Coronary artery (tissue), 2 donors: Measurements from ENCODE around the gene CRELD1.

Experiments used
- DNase-seq: peaks from one replicate; pipeline ENCODE4 v3.0.0-alpha.2; 2017; ENCODE audit warnings: low spot score
- H3K27ac ChIP-seq, 2 donors: fragments of 200-600 bp; sonication (generic); one replicate each; pipeline ENCODE4 v1.5.1; 2016 to 2019
- H3K4me3 ChIP-seq: fragments of 200-600 bp; sonication (generic); 2 replicates; pipeline ENCODE4 v1.5.1; 2016; ENCODE audit warnings: mild to moderate bottlenecking, moderate library complexity
- CTCF ChIP-seq: fragments of 200-600 bp; sonication (generic); IDR thresholded peaks from one replicate; pipeline ENCODE4 v1.5.1; 2019; ENCODE audit warnings: antibody characterized with exemption

CRELD1 gene

DNA sequence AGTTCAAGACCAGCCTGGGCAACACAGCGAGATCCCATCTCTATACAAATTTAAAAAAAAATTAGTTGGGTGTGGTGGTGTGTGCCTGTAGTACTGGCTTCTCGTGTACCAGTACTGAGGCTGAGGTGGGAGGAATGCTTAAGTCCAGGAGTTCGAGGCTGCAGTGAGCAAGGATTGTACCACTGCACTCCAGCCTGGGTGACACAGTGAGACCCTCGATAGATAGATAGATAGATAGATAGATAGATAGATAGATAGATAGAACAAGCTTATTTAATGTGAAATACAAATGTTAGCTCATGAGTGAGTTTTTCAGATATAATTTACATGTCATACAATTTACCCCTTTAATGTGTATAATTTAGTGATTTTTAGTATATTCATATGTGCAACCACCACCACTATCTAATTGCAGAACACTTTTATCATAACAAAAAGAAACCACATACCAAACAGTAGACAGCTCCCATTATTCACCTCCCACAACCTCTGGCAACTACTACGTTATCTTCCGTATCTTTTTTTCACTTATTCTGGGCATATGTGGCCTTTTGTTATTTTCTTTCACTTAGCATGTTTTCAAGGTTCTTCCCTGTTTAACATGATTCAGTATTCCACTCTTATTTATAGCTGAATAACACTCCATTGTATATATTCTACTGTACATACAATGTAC is 31.7 kb downstream of the CRELD1 start:
- no peak for DNase-seq
- Histone ChIP-seq H3K4me3 (no peak overlapping the region), H3K27ac (no peak overlapping the region)
- no peak for TF ChIP-seq CTCF

DNA sequence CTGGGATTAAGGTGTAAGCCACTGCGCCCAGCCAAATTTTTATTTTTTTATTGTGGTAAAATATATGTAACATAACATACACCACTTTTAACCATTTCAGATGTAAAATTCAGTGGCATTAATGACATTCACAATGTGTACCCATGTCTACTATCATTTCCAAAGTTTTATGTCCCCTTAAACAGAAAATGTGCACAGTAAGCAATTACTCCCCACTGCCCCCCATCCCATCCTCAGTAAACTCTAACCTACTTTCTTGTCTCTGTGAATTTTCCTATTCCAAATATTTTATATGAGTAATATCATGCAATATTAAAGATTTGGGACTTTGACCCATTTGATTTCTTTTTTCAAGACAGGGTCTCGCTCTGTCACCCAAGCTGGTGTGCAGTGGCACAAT is 33.2 kb downstream of the CRELD1 start:
- H3K4me3 ChIP-seq, result no peak overlapping the region
- no peak for TF ChIP-seq CTCF
- no peak for DNase-seq
- H3K27ac ChIP-seq, result no peak overlapping the region

GRCh38 chr3:9969632-9970019 is 36.0 kb downstream of the CRELD1 start:
- Histone ChIP-seq H3K27ac (no peak overlapping the region), H3K4me3 (no peak overlapping the region)
- DNase-seq, result no peak
- TF ChIP-seq CTCF, result no peak

- TF ChIP-seq CTCF, result no peak
- H3K4me3 ChIP-seq, result no peak overlapping the region
- H3K27ac ChIP-seq, result no peak overlapping the region
- no peak for DNase-seq
Observed at GRCh38 chr3:9970020-9970652, 36.5 kb downstream of the CRELD1 start.

DNA sequence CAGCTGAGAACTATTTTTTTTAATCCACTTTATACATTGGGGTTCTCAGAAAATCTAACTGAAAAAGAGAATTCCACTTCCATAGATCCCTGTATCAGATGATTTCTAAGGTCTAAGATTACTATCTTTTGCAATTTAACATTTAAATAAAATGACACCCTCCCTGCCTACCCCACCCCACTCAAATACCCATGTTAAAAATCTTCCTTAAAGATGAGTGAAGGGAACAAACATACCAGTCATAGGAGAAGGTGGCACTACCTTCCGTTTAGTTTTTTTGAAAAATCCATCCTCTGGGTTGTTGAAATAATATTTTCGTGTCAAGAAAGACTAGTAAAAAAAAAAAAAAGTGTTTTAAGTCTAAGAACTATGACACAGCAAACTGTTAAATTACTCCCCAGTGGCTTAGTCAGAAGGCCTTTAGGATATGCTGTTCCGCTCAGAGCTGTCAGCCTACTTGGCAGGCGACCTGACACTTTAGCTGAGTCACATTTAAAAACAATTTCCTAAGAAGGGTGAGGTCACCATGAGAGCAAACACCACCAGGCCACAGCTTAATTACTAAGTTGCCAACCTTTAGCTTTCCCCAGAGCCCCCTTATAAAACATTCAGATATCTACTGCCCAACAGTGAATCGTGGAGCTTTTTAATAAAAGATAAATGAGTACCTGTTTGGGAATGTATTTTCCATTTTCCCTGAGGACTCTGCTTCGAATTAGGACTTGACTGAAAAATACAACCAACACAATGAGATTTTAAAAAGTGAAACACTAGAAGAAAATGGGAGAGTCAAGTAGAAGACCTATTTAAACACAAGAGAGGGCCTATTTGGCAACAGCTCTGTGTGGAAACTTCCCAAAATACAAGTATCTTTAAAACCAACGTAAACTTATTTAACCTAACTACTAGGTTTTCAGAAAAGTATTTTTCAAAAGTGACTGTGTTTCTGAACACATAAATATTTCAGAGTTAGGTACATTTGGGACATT is 43.4 kb downstream of the CRELD1 start:
- H3K4me3 ChIP-seq, result no peak overlapping the region
- peak overlapping the region; percentile 73 to 78 for H3K27ac ChIP-seq
- no peak for TF ChIP-seq CTCF
- DNase-seq, result peak; percentile 88

GRCh38 chr3:9978710-9979305 is 45.2 kb downstream of the CRELD1 start:
- DNase-seq, result no peak
- H3K4me3 ChIP-seq, result no peak overlapping the region
- H3K27ac ChIP-seq, result peak overlapping the region in 1 of 2 donors; percentile 78
- TF ChIP-seq CTCF, result no peak
